Measurements from ENCODE around the gene LMO7.
"Not testable (repeated sequence)": the region's sequence is repeated elsewhere in the genome, so short reads cannot be mapped to it uniquely, and the experiment has no call there.

The LMO7 gene

GRCh38 chr13:75648446-75648845, 12.3 kb downstream of the LMO7 start:
- DNase-seq, result no peak

GRCh38 chr13:75651013-75651412, 14.9 kb downstream of the LMO7 start:
- no peak for DNase-seq

GRCh38 chr13:75652726-75653125, 16.6 kb downstream of the LMO7 start:
- no peak for DNase-seq

GRCh38 chr13:75656425-75656989, 20.4 kb downstream of the LMO7 start:
- DNase-seq, result no peak

GRCh38 chr13:75657111-75657510, 21.0 kb downstream of the LMO7 start:
- no peak for DNase-seq

GRCh38 chr13:75660694-75661093, 24.6 kb downstream of the LMO7 start:
- DNase-seq, result no peak

- DNase-seq, result no peak
Measured at GRCh38 chr13:75661443-75661842, 25.3 kb downstream of the LMO7 start.

GRCh38 chr13:75666646-75667351, 30.7 kb downstream of the LMO7 start:
- no peak for DNase-seq

GRCh38 chr13:75669706-75670105, 33.6 kb downstream of the LMO7 start:
- no peak for DNase-seq

- DNase-seq, result no peak
Measured at GRCh38 chr13:75670496-75670895, 34.4 kb downstream of the LMO7 start.

- no peak for DNase-seq
Measured at GRCh38 chr13:75675421-75675820, 39.3 kb downstream of the LMO7 start.

GRCh38 chr13:75679459-75679858, 43.3 kb downstream of the LMO7 start:
- no peak for DNase-seq

- not testable (repeated sequence) for DNase-seq
Measured at GRCh38 chr13:75680251-75680650, 44.1 kb downstream of the LMO7 start.

GRCh38 chr13:75682326-75682725, 46.2 kb downstream of the LMO7 start:
- no peak for DNase-seq

- DNase-seq, result no peak
Measured at GRCh38 chr13:75685239-75685697, 49.1 kb downstream of the LMO7 start.

GRCh38 chr13:75687150-75687763, 51.1 kb downstream of the LMO7 start:
- DNase-seq, result no peak

- no peak for DNase-seq
Measured at GRCh38 chr13:75689686-75690085, 53.6 kb downstream of the LMO7 start.

- no peak for DNase-seq
Measured at GRCh38 chr13:75690607-75691006, 54.5 kb downstream of the LMO7 start.

GRCh38 chr13:75691183-75691582, 55.1 kb downstream of the LMO7 start:
- no peak for DNase-seq

GRCh38 chr13:75693227-75693626, 57.1 kb downstream of the LMO7 start:
- DNase-seq, result no peak

- no peak for DNase-seq
Measured at GRCh38 chr13:75694722-75695121, 58.6 kb downstream of the LMO7 start.

- DNase-seq, result peak; percentile 79
Measured at GRCh38 chr13:75695908-75696307, 59.8 kb downstream of the LMO7 start.

- DNase-seq, result no peak
Measured at GRCh38 chr13:75699062-75699461, 62.9 kb downstream of the LMO7 start.

- not testable (repeated sequence) for DNase-seq
Measured at GRCh38 chr13:75699717-75700116, 63.6 kb downstream of the LMO7 start.
